Tibial nerve (tissue), 4 donors: ENCODE measurements around the gene MTHFD1L. TPM values are rescaled to one million over a fixed set of nuclear protein-coding genes. Genes with fewer than 3 reads are reported as not detected.

ENCODE experiments used
- DNase-seq, 2 donors: peaks; one replicate each; pipeline ENCODE4 v3.0.0-alpha.2; 2019; ENCODE audit warnings: low spot score in 2 of 2
- H3K27ac ChIP-seq, 4 donors: fragments of 200-600 bp; sonication (generic) in 3 of 4; one replicate each; pipeline ENCODE4 v1.5.1; 2017 to 2019; ENCODE audit warnings: mild to moderate bottlenecking in 1 of 4
- H3K27me3 ChIP-seq, 2 donors: fragments of 200-600 bp; sonication (generic) in 1 of 2; one replicate each; pipeline versions ENCODE4 v1.5.1 to v1.6.0; 2017 to 2019
- H3K36me3 ChIP-seq, 3 donors: fragments of 200-600 bp; sonication (generic); one replicate each; pipeline ENCODE4 v1.5.1; 2018 to 2019
- H3K4me1 ChIP-seq, 4 donors: fragments of 200-600 bp; sonication (generic) in 3 of 4; one replicate each; pipeline ENCODE4 v1.5.1; 2017 to 2019
- H3K4me3 ChIP-seq, 4 donors: fragments of 200-600 bp; sonication (generic) in 3 of 4; one replicate each; pipeline ENCODE4 v1.5.1; 2017 to 2019; ENCODE audit warnings: mild to moderate bottlenecking in 1 of 4, moderate library complexity in 1 of 4
- H3K9me3 ChIP-seq, 4 donors: fragments of 200-600 bp; sonication (generic) in 3 of 4; one replicate each; pipeline ENCODE4 v1.5.1; 2017 to 2019
- EP300 ChIP-seq, 2 donors: sonication (generic); formaldehyde crosslinking; IDR thresholded peaks; one replicate each; pipeline ENCODE4 v1.6.1; 2017; ENCODE audit warnings: antibody characterized with exemption in 2 of 2, mild to moderate bottlenecking in 1 of 2
- POLR2A ChIP-seq, 2 donors: fragments of 450-650 bp; IDR thresholded peaks; one replicate each; pipeline ENCODE4 v1.6.1; 2017; ENCODE audit warnings: antibody characterized with exemption in 2 of 2, mild to moderate bottlenecking in 2 of 2, moderate library complexity in 2 of 2
- WGBS, 2 donors: methylation state at CpG; one replicate each; pipeline ENCODE4 v1.1.5; 2018; 5-methylcytosine and 5-hydroxymethylcytosine counted together
- total RNA-seq, 4 donors: library from RNA; depleted of rRNA; stranded (reverse); fragments of >200 nt; gene quantifications; one replicate each; pipeline ENCODE4 v1.1.0, GENCODE V29; 2016
- TF ChIP-seq, protein P1 (sequence below), 5 experiments: fragments of 200-600 bp in 3 of 5; fragments of 450-650 bp in 2 of 5; sonication (generic) in 3 of 5; IDR thresholded peaks; one replicate each; pipeline ENCODE4 v1.5.1; 2016 to 2019; ENCODE audit warnings: antibody characterized with exemption in 5 of 5, mild to moderate bottlenecking in 3 of 5, moderate library complexity in 2 of 5

MTHFD1L gene
- total RNA-seq, 4 donors from 2014 or later: 8.4 to 35.1 (median 13.1) TPM

DNA sequence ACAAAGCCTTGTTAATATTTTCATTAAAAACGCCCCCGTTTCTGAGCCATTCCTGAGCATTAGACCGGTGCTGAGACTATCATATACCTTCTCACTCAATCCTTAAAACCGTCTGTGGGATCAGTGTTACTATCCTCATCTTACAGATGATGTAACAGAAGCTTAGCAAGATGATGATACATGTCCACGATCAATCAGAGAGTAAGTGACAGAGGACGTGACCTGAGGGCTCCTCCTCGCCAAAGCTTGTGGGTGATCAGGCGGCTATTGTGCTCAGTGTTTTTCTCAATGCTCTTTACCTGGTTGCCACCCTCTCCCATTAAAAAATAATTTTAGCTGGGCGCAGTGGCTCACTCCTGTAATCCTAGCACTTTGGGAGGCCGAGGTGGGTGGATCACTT is 113.1 kb downstream of the MTHFD1L start:
- no peak overlapping the region for H3K4me3 ChIP-seq
- H3K27me3 ChIP-seq: no peaks in the 10 kb centered on the region
- H3K27ac ChIP-seq: no peak overlapping the region
- WGBS, 2 donors: 87 to 89% methylated on average over 10 of the region's 10 CpGs
- no peak for DNase-seq
- H3K9me3 ChIP-seq: peaks cover 0 to 5% (median 0%) of the 10 kb centered on the region in 4 donors
- H3K36me3 ChIP-seq: peaks cover 0 to 19% (median 0%) of the 10 kb centered on the region in 3 donors
- peaks cover 0 to 7% (median 0%) of the 10 kb centered on the region in 4 donors for H3K4me1 ChIP-seq
- TF ChIP-seq, protein P1, sequence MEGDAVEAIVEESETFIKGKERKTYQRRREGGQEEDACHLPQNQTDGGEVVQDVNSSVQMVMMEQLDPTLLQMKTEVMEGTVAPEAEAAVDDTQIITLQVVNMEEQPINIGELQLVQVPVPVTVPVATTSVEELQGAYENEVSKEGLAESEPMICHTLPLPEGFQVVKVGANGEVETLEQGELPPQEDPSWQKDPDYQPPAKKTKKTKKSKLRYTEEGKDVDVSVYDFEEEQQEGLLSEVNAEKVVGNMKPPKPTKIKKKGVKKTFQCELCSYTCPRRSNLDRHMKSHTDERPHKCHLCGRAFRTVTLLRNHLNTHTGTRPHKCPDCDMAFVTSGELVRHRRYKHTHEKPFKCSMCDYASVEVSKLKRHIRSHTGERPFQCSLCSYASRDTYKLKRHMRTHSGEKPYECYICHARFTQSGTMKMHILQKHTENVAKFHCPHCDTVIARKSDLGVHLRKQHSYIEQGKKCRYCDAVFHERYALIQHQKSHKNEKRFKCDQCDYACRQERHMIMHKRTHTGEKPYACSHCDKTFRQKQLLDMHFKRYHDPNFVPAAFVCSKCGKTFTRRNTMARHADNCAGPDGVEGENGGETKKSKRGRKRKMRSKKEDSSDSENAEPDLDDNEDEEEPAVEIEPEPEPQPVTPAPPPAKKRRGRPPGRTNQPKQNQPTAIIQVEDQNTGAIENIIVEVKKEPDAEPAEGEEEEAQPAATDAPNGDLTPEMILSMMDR (IDR thresholded peaks at IDR 0.05): no peak
- TF ChIP-seq EP300 (IDR thresholded peaks at IDR 0.05): no peak
- no peak for TF ChIP-seq POLR2A (IDR thresholded peaks at IDR 0.05)

DNA sequence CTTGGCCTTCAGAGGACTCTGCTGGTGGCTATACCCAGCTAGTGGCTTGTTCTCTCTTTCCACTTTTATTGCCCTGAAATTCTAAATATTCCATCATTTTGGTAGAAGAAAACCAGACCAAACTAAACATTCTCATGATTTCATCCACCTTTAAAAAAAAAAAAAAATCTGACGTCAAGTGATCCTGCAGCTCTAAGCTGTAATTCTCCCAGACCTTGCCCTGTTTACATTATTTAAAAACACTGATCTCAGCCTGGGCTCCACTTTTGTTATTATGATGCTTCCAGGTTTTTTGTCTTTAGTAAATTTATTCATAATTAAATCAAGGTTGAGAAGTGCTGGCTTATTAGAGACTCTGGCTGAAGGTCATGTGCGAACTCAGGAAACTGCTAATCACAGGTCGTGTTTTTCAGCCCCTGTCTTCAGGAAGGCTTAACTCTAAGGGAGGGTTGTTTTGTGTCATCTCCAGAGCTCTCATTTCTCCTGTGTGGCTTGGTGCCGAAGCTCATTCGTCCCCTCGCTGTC is 114.4 kb downstream of the MTHFD1L start:
- DNase-seq: no peak
- WGBS, 2 donors: 85 to 88% methylated on average over 6 of the region's 6 CpGs
- Histone ChIP-seq H3K4me1 (peaks cover 0 to 7% (median 0%) of the 10 kb centered on the region in 4 donors), H3K27ac (no peak overlapping the region), H3K4me3 (no peak overlapping the region), H3K27me3 (no peaks in the 10 kb centered on the region), H3K36me3 (peaks cover 0 to 6% (median 0%) of the 10 kb centered on the region in 3 donors), H3K9me3 (no peaks in the 10 kb centered on the region)
- TF ChIP-seq, protein P1 (IDR thresholded peaks at IDR 0.05): no peak
- no peak for TF ChIP-seq POLR2A (IDR thresholded peaks at IDR 0.05)

DNA sequence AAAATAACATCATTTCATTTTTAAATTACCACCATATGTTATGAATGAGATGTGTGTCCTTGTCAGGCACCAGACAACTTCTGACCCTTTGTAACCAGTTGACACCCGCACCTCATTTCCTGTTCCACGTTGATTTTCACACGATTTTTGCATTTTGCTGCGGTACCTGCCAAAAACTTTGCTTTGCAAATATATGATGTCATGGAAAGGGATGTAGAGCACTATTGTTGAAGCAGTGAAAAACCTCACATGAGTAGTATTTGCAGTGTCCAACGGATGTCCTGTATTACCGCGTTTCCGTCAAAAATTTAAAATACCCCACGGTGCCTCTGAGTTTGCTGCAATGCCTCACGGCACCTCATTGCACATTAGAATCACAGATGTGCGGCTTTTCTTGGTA is 115.6 kb downstream of the MTHFD1L start:
- WGBS, 2 donors: 45 to 55% methylated on average over 11 of the region's 11 CpGs
- peaks cover 0 to 5% (median 0%) of the 10 kb centered on the region in 3 donors for H3K36me3 ChIP-seq
- DNase-seq: no peak
- peaks cover 0 to 7% (median 0%) of the 10 kb centered on the region in 4 donors for H3K4me1 ChIP-seq
- H3K27me3 ChIP-seq: no peaks in the 10 kb centered on the region
- H3K27ac ChIP-seq: no peak overlapping the region
- TF ChIP-seq, protein P1 (IDR thresholded peaks at IDR 0.05): no peak
- no peak for TF ChIP-seq POLR2A (IDR thresholded peaks at IDR 0.05)
- TF ChIP-seq EP300 (IDR thresholded peaks at IDR 0.05): peak; percentile 45 to 63
- H3K4me3 ChIP-seq: no peak overlapping the region
- no peaks in the 10 kb centered on the region for H3K9me3 ChIP-seq

DNA sequence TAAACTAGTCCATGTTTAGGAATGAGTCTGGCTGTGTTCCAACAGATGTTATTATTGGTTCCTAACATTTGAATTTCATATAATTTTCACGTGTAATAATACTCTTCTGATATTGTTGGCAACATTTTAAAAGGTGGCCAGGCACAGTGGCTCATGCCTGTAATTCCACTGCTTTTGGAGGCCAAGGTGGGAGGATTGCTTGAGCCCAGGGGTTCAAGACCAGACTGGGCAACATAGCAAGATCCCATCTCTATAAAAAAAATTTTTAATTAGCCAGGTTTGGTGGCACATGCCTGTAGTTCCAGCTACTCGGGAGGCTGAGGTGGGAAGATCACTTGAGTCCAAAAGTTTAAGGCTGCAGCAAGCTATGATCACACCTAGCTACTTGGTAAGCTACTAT is 116.2 kb downstream of the MTHFD1L start:
- TF ChIP-seq EP300 (IDR thresholded peaks at IDR 0.05): no peak
- TF ChIP-seq, protein P1 (IDR thresholded peaks at IDR 0.05): no peak
- no peak for TF ChIP-seq POLR2A (IDR thresholded peaks at IDR 0.05)
- WGBS, 2 donors: 69 to 73% methylated on average over 2 of the region's 2 CpGs
- DNase-seq: no peak
- Histone ChIP-seq H3K36me3 (peaks cover 0 to 5% (median 0%) of the 10 kb centered on the region in 3 donors), H3K4me1 (peaks cover 0 to 7% (median 0%) of the 10 kb centered on the region in 4 donors), H3K27ac (no peak overlapping the region), H3K9me3 (no peaks in the 10 kb centered on the region), H3K4me3 (no peak overlapping the region), H3K27me3 (no peaks in the 10 kb centered on the region)

DNA sequence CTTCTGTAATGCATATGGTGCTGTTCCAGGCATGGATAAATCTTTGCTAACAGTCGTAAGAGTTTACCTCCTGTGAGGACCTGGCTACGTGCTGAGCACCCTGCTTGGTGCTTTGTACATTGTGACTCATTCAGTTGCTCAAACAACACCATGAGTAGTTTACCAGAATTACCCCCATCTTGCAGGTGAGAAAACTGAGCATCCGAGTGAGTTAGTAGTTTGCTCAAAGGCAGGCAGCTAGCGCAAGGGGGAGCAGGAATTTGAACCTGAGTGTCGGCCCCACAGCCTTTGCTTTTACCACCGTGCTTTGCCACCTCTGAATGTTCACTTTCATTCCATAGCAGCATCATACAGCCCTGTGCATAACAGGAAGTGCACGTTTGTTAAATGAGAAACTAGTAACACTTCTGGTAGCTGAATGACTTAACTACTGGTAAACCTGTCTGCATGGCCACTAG is 121.9 kb downstream of the MTHFD1L start:
- Histone ChIP-seq H3K27ac (no peak overlapping the region), H3K9me3 (no peaks in the 10 kb centered on the region), H3K36me3 (no peaks in the 10 kb centered on the region), H3K4me1 (no peaks in the 10 kb centered on the region), H3K4me3 (no peak overlapping the region), H3K27me3 (no peaks in the 10 kb centered on the region)
- DNase-seq: no peak
- WGBS, 2 donors: 88 to 90% methylated on average over 7 of the region's 7 CpGs
- TF ChIP-seq POLR2A (IDR thresholded peaks at IDR 0.05) (no peak), EP300 (IDR thresholded peaks at IDR 0.05) (no peak)
- TF ChIP-seq, protein P1 (IDR thresholded peaks at IDR 0.05): no peak
